Loucy (cell line): ENCODE results near the gene STAT5B.

Experiments used
- H2AFZ ChIP-seq: fragments of 200-600 bp; sonication (generic); 2 replicates; pipeline ENCODE4 v1.6.0; 2016; ENCODE audit warnings: antibody characterized with exemption, mild to moderate bottlenecking, low read length, moderate library complexity
- H3F3A ChIP-seq: fragments of 200-600 bp; 2 replicates; pipeline ENCODE4 v1.6.0; 2016; ENCODE audit warnings: antibody characterized with exemption, low read depth, mild to moderate bottlenecking
- H3K27me3 ChIP-seq: fragments of 200-600 bp; sonication (generic); 2 replicates; pipeline ENCODE4 v1.6.1; 2014; ENCODE audit warnings: low read length, mild to moderate bottlenecking; ENCODE audit not compliant: insufficient read depth, poor library complexity, severe bottlenecking
- H3K36me3 ChIP-seq: fragments of 200-600 bp; sonication (generic); 2 replicates; pipeline ENCODE4 v1.6.1; 2016; ENCODE audit warnings: low read length; ENCODE audit not compliant: insufficient read depth
- H3K4me1 ChIP-seq: fragments of 200-600 bp; sonication (generic); 2 replicates; pipeline ENCODE4 v1.5.1; 2014; ENCODE audit warnings: low read length, mild to moderate bottlenecking; ENCODE audit not compliant: insufficient read depth, poor library complexity, severe bottlenecking
- H3K4me2 ChIP-seq: fragments of 200-600 bp; sonication (generic); 2 replicates; pipeline ENCODE4 v1.6.0; 2014; ENCODE audit warnings: antibody characterized with exemption, low read length, low read depth, mild to moderate bottlenecking; ENCODE audit not compliant: poor library complexity, severe bottlenecking
- H3K4me3 ChIP-seq: fragments of 200-600 bp; sonication (generic); 2 replicates; pipeline ENCODE4 v1.5.1; 2014; ENCODE audit warnings: low read length, mild to moderate bottlenecking, mixed read lengths; ENCODE audit not compliant: poor library complexity, severe bottlenecking
- H3K79me2 ChIP-seq: fragments of 200-600 bp; sonication (generic); 2 replicates; pipeline ENCODE4 v1.6.1; 2014; ENCODE audit warnings: low read length; ENCODE audit not compliant: insufficient read depth
- H3K9ac ChIP-seq: fragments of 200-600 bp; sonication (generic); 2 replicates; pipeline ENCODE4 v1.6.0; 2014; ENCODE audit warnings: mild to moderate bottlenecking, low read depth, low read length, moderate library complexity; ENCODE audit not compliant: poor library complexity, severe bottlenecking
- H3K9me2 ChIP-seq: fragments of 200-600 bp; sonication (generic); replicated peaks from 2 replicates; pipeline ENCODE4 v1.6.1; 2016; ENCODE audit warnings: low read depth, low read length, mixed read lengths
- H3K9me3 ChIP-seq: fragments of 200-600 bp; sonication (generic); 2 replicates; pipeline ENCODE4 v1.6.1; 2014; ENCODE audit warnings: mild to moderate bottlenecking, antibody characterized with exemption, low read length, low read depth; ENCODE audit not compliant: insufficient read depth
- H4K20me1 ChIP-seq: fragments of 200-600 bp; sonication (generic); 2 replicates; pipeline ENCODE4 v1.6.0; 2014; ENCODE audit warnings: antibody characterized with exemption, low read length, mild to moderate bottlenecking; ENCODE audit not compliant: insufficient read depth, poor library complexity, severe bottlenecking
- CTCF ChIP-seq: fragments of 200-600 bp; sonication (generic); conservative IDR thresholded peaks from 2 replicates; pipeline ENCODE4 v1.5.1; 2014; ENCODE audit warnings: mild to moderate bottlenecking, antibody characterized with exemption, low read length
- EZH2phosphoT487 ChIP-seq: fragments of 200-600 bp; IDR thresholded peaks from 2 replicates; pipeline ENCODE4 v1.6.1; 2018; ENCODE audit warnings: antibody characterized with exemption, mild to moderate bottlenecking, moderate library complexity, borderline replicate concordance

The STAT5B gene

DNA sequence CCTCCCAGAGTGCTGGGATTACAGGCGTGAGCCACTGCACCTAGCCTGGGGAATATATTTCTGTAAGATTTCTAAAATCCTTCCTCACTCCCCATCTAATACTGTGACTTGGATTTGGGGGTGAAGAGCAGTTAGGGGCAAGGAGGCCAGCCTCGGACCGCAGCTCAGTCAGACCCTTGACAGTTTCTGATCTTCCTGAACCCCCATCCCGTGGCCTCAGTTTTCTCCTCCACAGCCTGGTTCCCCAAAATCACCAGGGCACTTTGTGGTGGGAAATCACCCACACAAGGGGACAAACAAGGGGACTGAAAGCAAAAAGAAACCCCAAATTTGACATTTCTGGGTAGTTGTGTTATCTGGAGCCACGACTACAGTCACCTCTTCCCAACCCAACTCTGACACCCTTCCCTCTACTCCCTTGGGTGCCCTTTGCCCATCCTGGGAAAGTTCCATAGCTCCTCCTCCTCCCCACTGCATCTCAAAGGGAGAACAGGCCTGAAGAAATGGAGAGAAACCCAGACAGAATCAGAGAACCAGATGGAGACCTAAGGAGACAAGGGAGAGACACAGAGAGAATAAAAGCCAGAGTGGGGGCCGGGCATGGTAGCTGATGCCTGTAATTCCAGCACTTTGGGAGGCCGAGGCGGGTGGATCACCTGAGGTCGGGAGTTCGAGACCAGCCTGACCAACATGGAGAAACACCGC lies 9.3 kb upstream of the STAT5B start:
- Histone ChIP-seq H3K79me2 (peaks cover 69% of the 10 kb centered on the region), H3F3A (no peaks in the 10 kb centered on the region), H2AFZ (no peak overlapping the region), H3K36me3 (peaks cover 3% of the 10 kb centered on the region; the same call in 1 of the 2 replicates), H3K4me3 (peak overlapping the region; percentile 91), H4K20me1 (peaks cover 21% of the 10 kb centered on the region), H3K9me2 (no peaks in the 10 kb centered on the region), H3K27me3 (no peaks in the 10 kb centered on the region), H3K4me1 (peaks cover 40% of the 10 kb centered on the region), H3K4me2 (peak overlapping the region; percentile 98), H3K9ac (peak overlapping the region; percentile 98), H3K9me3 (no peaks in the 10 kb centered on the region)
- TF ChIP-seq CTCF: no peak
- no peak for TF ChIP-seq EZH2phosphoT487

GRCh38 chr17:42284566-42284965 lies 8.4 kb upstream of the STAT5B start:
- Histone ChIP-seq H3K9me2 (no peaks in the 10 kb centered on the region), H3K4me2 (no peak overlapping the region), H3K36me3 (no peaks in the 10 kb centered on the region), H2AFZ (no peak overlapping the region), H3K9me3 (no peaks in the 10 kb centered on the region), H3K4me3 (no peak overlapping the region), H3K9ac (no peak overlapping the region), H3F3A (no peaks in the 10 kb centered on the region), H4K20me1 (peaks cover 11% of the 10 kb centered on the region), H3K79me2 (peaks cover 60% of the 10 kb centered on the region), H3K4me1 (peaks cover 32% of the 10 kb centered on the region), H3K27me3 (no peaks in the 10 kb centered on the region)
- no peak for TF ChIP-seq CTCF
- no peak for TF ChIP-seq EZH2phosphoT487

DNA sequence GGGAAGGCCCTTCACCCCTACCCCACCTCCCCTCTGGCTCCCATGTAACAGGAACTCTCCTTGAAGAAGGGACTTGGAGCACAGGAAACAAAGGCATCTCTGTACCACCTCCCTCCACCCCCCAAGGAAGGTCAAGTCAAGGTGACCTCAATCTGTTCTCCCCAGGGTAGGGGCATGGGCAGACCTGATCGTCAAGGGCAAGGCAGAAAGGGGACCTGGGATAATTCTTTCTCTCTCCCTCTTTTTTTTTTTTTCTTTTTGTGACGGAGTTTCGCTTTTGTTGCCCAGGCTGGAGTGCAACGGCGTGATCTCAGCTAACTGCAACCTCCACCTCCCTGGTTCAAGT lies 7.8 kb upstream of the STAT5B start:
- peak overlapping the region; percentile 16 for H3K4me2 ChIP-seq
- no peaks in the 10 kb centered on the region for H3K27me3 ChIP-seq

More for the DNA sequence above, 7.8 kb upstream of the STAT5B start:
- Histone ChIP-seq H3K9ac (peak overlapping the region; percentile 1), H3K4me3 (no peak overlapping the region), H2AFZ (no peak overlapping the region), H3K9me3 (no peaks in the 10 kb centered on the region), H3K4me1 (peaks cover 28% of the 10 kb centered on the region), H4K20me1 (peaks cover 7% of the 10 kb centered on the region), H3K36me3 (no peaks in the 10 kb centered on the region), H3F3A (no peaks in the 10 kb centered on the region), H3K79me2 (peaks cover 54% of the 10 kb centered on the region), H3K9me2 (no peaks in the 10 kb centered on the region)
- TF ChIP-seq EZH2phosphoT487 (no peak), CTCF (no peak)
